HG03135 (cell line): ENCODE results near the gene P2RX1.

Experiments used
- ATAC-seq: cut with Tn5 transposase; IDR thresholded peaks from one replicate; pipeline ENCODE4 v1.9.1; 2021; ENCODE audit warnings: mild to moderate bottlenecking, moderate library complexity; ENCODE audit not compliant: unreplicated experiment

Gene P2RX1

GRCh38 chr17:3915995-3916696 lies at the start of gene P2RX1:
TSS of gene P2RX1 (minus strand) at chr17:3916465. CDS start at chr17:3916225, 240 bp downstream.
- ATAC-seq, result no peak

- no peak for ATAC-seq
These were observed 49.0 kb upstream of the P2RX1 start for GRCh38 chr17:3965118-3965800.

- peak; percentile 42 for ATAC-seq
These were observed 48.2 kb upstream of the P2RX1 start, which contains the start of gene ATP2A3 for GRCh38 chr17:3964203-3965117. TSS of gene ATP2A3 (minus strand) at chr17:3964437. CDS start at chr17:3964291, 146 bp downstream.

- peak; percentile 22 for ATAC-seq
These were observed 47.3 kb upstream of the P2RX1 start for GRCh38 chr17:3963237-3964201.

GRCh38 chr17:3962965-3963236 lies 46.6 kb upstream of the P2RX1 start:
- no peak for ATAC-seq

GRCh38 chr17:3962217-3962964 lies 46.1 kb upstream of the P2RX1 start:
- ATAC-seq, result no peak

GRCh38 chr17:3961564-3962047 lies 45.3 kb upstream of the P2RX1 start:
- ATAC-seq, result no peak

GRCh38 chr17:3960764-3961163 lies 44.5 kb upstream of the P2RX1 start:
- no peak for ATAC-seq

GRCh38 chr17:3959921-3960601 lies 43.8 kb upstream of the P2RX1 start:
- ATAC-seq, result no peak

- no peak for ATAC-seq
These were observed 43.1 kb upstream of the P2RX1 start for GRCh38 chr17:3959295-3959899.

GRCh38 chr17:3957735-3958599 lies 41.7 kb upstream of the P2RX1 start:
- ATAC-seq, result no peak

- no peak for ATAC-seq
These were observed 40.7 kb upstream of the P2RX1 start for GRCh38 chr17:3956983-3957382.

- ATAC-seq, result no peak
These were observed 40.2 kb upstream of the P2RX1 start for GRCh38 chr17:3956327-3956957.

- ATAC-seq, result no peak
These were observed 39.4 kb upstream of the P2RX1 start for GRCh38 chr17:3955673-3955988.

- no peak for ATAC-seq
These were observed 38.9 kb upstream of the P2RX1 start for GRCh38 chr17:3954976-3955672.

- ATAC-seq, result no peak
These were observed 37.8 kb upstream of the P2RX1 start for GRCh38 chr17:3954086-3954485.

GRCh38 chr17:3953542-3953941 lies 37.3 kb upstream of the P2RX1 start:
- ATAC-seq, result no peak
